Cortex of kidney (tissue), 1 donor: ENCODE data around the gene DCAF4L1.

Source experiments
- DNase-seq: peaks from one replicate; lab custom pipeline; 2025; lab: John Stamatoyannopoulos, UW

DCAF4L1 gene

GRCh38 chr4:41990365-41991111 is 9.0 kb downstream of the DCAF4L1 start, which contains the start of gene SLC30A9:
Gene SLC30A9 (plus strand): TSS chr4:41990530. CDS start chr4:41990652, 122 bp downstream.
- no peak for DNase-seq

GRCh38 chr4:41991916-41992767 is 10.6 kb downstream of the DCAF4L1 start:
- no peak for DNase-seq

- DNase-seq, result no peak
Measured at GRCh38 chr4:41992967-41993857, 11.7 kb downstream of the DCAF4L1 start.

- DNase-seq, result no peak
Measured at GRCh38 chr4:41994461-41994985, 13.0 kb downstream of the DCAF4L1 start.

GRCh38 chr4:41998019-41998418 is 16.5 kb downstream of the DCAF4L1 start:
- DNase-seq, result no peak

DNA sequence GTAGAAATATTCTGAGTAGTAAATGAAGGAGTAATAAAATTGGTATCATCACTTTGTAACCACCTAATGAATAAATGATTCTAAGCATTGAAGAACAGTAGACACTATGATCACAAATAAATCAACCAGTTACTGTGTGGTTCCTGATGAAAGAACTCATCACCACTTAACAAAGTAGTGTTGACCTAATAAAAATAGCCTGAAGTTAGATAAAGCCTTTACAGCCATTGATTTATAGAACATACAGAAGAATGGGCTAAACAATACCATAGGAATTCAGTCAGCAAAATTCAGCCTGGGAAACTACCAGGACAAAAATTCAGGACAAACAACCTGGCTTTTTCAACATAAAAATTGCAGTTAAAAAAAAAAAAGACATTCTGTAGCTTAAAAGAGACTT is 17.8 kb downstream of the DCAF4L1 start:
- DNase-seq, result no peak

DNA sequence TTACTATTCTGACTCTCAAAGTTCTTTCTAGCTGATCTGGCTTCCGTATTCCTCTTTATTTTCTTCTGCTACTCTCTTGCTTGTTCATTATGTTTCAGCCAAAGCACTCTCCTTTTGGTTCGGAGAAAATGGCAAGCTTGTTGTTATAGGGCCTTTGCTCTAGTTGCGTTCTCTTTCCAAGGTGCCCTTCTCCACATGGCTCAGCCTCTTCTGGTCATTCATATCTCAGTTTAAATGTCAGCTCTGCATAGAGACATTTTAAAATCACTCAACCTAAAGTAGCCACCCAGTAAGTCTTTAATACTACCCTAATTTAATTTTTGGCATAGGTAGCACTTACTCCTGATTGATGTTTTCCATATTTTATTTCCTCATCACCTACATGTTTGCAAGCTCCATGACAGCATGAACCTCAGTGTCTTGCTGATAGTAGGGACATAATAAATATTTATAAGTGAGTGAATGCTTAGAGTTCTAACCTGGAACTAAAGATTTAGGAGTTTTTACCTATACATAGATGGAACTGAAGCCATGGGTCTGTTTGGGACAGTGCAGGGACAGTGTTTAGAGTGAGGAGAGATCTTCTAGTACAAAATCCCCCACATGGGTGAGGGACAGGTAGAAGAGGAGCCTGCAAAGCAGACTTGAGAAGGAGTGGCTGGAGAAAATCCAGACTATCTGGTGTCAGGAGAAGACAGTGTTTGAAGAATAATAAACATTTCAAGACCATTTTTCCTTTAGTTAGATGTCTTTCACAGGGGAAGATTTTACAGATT is 26.6 kb downstream of the DCAF4L1 start:
- no peak for DNase-seq

DNA sequence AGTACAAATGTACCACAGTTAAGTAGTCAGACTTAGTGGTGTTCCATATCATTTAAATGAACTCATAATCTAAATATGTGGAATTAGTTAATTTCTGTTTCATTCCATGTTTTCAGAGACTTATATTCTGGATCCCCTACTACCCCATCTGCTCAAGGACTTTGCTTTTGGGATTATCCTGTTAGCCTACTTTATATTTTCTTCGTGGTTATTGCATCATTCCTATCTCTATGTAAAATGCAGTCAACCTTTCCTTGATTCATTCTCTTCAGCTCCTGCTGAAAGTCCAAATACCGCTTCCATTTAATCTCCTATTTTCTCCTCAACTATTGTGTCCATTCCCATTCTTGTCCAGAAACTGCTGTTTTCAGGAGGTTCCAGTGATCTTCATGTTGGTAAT is 33.9 kb downstream of the DCAF4L1 start:
- DNase-seq, result no peak

GRCh38 chr4:42018451-42018850 is 36.9 kb downstream of the DCAF4L1 start:
- DNase-seq, result no peak
